ENCODE results near the gene AADAC.

DNA sequence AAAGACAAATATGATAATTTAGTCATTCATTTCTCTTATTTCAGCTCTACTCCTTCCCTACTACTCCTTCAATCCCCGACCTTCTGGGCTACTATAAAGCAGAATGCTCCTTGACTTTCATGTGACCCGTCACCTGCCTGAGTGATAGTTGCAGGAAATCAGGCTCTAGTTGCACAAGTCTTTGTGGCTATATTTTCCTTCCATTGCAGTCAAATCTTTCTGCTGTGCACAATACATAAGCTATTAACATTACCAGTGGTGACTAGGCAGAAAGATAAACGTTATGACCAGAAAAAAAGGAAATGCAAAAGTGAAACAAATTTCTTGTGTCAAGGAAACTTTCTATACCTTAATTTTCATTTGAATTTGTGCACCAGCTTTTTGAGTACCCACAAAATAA lies 61.8 kb downstream of the AADAC start:
- TF ChIP-seq, protein P1, sequence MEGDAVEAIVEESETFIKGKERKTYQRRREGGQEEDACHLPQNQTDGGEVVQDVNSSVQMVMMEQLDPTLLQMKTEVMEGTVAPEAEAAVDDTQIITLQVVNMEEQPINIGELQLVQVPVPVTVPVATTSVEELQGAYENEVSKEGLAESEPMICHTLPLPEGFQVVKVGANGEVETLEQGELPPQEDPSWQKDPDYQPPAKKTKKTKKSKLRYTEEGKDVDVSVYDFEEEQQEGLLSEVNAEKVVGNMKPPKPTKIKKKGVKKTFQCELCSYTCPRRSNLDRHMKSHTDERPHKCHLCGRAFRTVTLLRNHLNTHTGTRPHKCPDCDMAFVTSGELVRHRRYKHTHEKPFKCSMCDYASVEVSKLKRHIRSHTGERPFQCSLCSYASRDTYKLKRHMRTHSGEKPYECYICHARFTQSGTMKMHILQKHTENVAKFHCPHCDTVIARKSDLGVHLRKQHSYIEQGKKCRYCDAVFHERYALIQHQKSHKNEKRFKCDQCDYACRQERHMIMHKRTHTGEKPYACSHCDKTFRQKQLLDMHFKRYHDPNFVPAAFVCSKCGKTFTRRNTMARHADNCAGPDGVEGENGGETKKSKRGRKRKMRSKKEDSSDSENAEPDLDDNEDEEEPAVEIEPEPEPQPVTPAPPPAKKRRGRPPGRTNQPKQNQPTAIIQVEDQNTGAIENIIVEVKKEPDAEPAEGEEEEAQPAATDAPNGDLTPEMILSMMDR (IDR thresholded peaks at IDR 0.05) = no peak
- no peak for TF ChIP-seq POLR2A (IDR thresholded peaks at IDR 0.05)

Measured in testis (tissue), 2 donors.